Transverse colon (tissue), 4 donors: Measurements from ENCODE around the gene TCF25.

Source experiments
- POLR2A ChIP-seq: fragments of 450-650 bp; IDR thresholded peaks from one replicate; pipeline ENCODE4 v1.6.1; 2016; ENCODE audit warnings: antibody characterized with exemption, mild to moderate bottlenecking, moderate library complexity
- POLR2AphosphoS5 ChIP-seq, 3 donors: sonication (generic); formaldehyde crosslinking; IDR thresholded peaks; one replicate each; pipeline ENCODE4 v1.6.1; 2016; ENCODE audit warnings: antibody characterized with exemption in 3 of 3
- TF ChIP-seq, protein P1 (sequence below), 5 experiments: fragments of 200-600 bp in 3 of 5; fragments of 450-650 bp in 2 of 5; sonication (generic) in 3 of 5; IDR thresholded peaks; 1 replicate in 2 of 5; 2 replicates in 3 of 5; pipeline ENCODE4 v1.5.1; 2016 to 2017; ENCODE audit warnings: antibody characterized with exemption in 5 of 5, inconsistent platforms in 3 of 5, mild to moderate bottlenecking in 2 of 5, moderate library complexity in 1 of 5

DNA sequence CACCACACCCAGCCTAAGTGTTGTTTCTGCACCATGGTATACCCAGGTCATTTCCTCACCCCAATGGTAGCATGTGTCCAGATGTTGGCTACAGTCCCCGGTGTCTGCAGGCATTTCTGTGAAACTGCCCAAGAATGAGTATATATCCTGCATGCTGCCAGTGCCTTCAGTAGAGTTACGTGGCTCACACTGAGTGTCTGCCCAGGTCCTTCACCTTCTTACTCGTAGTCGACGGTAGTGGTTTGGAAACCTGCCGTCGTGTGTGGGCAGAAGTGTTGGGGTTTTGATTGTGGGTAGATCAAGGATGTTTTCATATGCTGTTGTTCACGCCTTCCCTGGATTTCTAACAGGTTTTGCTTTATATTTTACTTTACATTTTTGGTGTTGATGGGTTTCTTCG is 16.8 kb downstream of the TCF25 start:
- TF ChIP-seq POLR2A (no peak), POLR2AphosphoS5 (IDR thresholded peaks at IDR 0.05) (no peak)
- TF ChIP-seq, protein P1, sequence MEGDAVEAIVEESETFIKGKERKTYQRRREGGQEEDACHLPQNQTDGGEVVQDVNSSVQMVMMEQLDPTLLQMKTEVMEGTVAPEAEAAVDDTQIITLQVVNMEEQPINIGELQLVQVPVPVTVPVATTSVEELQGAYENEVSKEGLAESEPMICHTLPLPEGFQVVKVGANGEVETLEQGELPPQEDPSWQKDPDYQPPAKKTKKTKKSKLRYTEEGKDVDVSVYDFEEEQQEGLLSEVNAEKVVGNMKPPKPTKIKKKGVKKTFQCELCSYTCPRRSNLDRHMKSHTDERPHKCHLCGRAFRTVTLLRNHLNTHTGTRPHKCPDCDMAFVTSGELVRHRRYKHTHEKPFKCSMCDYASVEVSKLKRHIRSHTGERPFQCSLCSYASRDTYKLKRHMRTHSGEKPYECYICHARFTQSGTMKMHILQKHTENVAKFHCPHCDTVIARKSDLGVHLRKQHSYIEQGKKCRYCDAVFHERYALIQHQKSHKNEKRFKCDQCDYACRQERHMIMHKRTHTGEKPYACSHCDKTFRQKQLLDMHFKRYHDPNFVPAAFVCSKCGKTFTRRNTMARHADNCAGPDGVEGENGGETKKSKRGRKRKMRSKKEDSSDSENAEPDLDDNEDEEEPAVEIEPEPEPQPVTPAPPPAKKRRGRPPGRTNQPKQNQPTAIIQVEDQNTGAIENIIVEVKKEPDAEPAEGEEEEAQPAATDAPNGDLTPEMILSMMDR (IDR thresholded peaks at IDR 0.05): no peak
